Motor neuron (in vitro differentiated cells): Measurements from ENCODE around the gene CD276. TPM values are rescaled to one million over a fixed set of nuclear protein-coding genes. Genes with fewer than 3 reads are reported as not detected.
A peak's percentile ranks its signal among the peaks of the same experiment; 100 is the strongest.

Experiments
- ATAC-seq, 8 experiments: fragments of 200-7000 bp; cut with Tn5 transposase; replicated peaks in 6 of 8; 2 replicates each; pipeline ENCODE4 v1.8.0; 2021; ENCODE audit warnings: mild to moderate bottlenecking in 8 of 8, moderate library complexity in 8 of 8
- H3K27ac ChIP-seq, 2 donors: fragments of 250-450 bp; sonication (Bioruptor Pico); 2 replicates each; pipeline ENCODE4 v1.9.0; 2021; ENCODE audit warnings: antibody characterized with exemption in 2 of 2, mild to moderate bottlenecking in 2 of 2, moderate library complexity in 1 of 2
- H3K4me1 ChIP-seq, 2 donors: fragments of 250-450 bp; sonication (Bioruptor Pico); replicated peaks in 1 of 2; 2 replicates each; pipeline ENCODE4 v1.6.1; 2021; ENCODE audit warnings: antibody characterized with exemption in 2 of 2, mild to moderate bottlenecking in 2 of 2, moderate library complexity in 1 of 2
- H3K4me3 ChIP-seq, 5 donors: fragments of 250-450 bp; sonication (Bioruptor Pico); 2 replicates each; pipeline ENCODE4 v1.9.0; 2021; ENCODE audit warnings: antibody characterized with exemption in 5 of 5, mild to moderate bottlenecking in 5 of 5, moderate library complexity in 4 of 5
- WGBS, 10 experiments: fragments of 450-650 bp; shearing (Covaris generic); methylation state at CpG; one replicate each; pipeline ENCODE4 v1.0.0; 2022; 5-methylcytosine and 5-hydroxymethylcytosine counted together
- in situ Hi-C, 9 experiments: fragments of 400-800 bp; cut with MboI; loops; one replicate each; pipeline ENCODE4 v1.15.0; 2021; ENCODE audit warnings: low sequenced_read_pairs in 9 of 9, low pct_unique_long_range_greater_than_20kb in 2 of 9; ENCODE audit not compliant: unreplicated experiment in 9 of 9
- total RNA-seq, 8 experiments: library from RNA; unstranded; fragments of 300-600 nt; gene quantifications; 2 replicates each; pipeline versions ENCODE4 v1.2.3 to v1.2.4, GENCODE V29; 2022

Gene CD276
- total RNA-seq, 8 experiments from 2014 or later = 28.0 to 105 (median 47.3) TPM

- H3K4me3 ChIP-seq = peak overlapping the region in 2 of 5 donors; percentile 66 to 80
Observed at GRCh38 chr15:73686781-73687256, 2.6 kb downstream of the CD276 start.

GRCh38 chr15:73687351-73687750, 3.2 kb downstream of the CD276 start:
- 60 to 100% (median 93%) methylated on average over 1 of the region's 2 CpGs; no CpG with 5 or more reads in 6 of the 10 experiments for WGBS, 10 experiments
- Histone ChIP-seq H3K4me3 (no peak overlapping the region), H3K27ac (no peak overlapping the region), H3K4me1 (peaks cover 32 to 36% of the 10 kb centered on the region in 2 donors)
- ATAC-seq = no peak
- in situ Hi-C loops = loop anchor here in 6 of 9 experiments (25.0 kb wide), 3 partner anchors 125 to 400 kb away; no protein-coding TSS in a partner anchor

More at GRCh38 chr15:73686781-73687256, 2.6 kb downstream of the CD276 start:
- ATAC-seq = peak in 7 of 8 experiments; percentile 2 to 57 (median 43)
- Histone ChIP-seq H3K27ac (peak overlapping the region in 1 of 2 donors; percentile 57), H3K4me1 (peaks cover 29 to 36% of the 10 kb centered on the region in 2 donors)
- in situ Hi-C loops = loop anchor here in 6 of 9 experiments (25.0 kb wide), 3 partner anchors 125 to 400 kb away; no protein-coding TSS in a partner anchor
- 20% methylated on average over 1 of the region's 4 CpGs; no CpG with 5 or more reads in 9 of the 10 experiments for WGBS, 10 experiments

- H3K4me1 ChIP-seq = peaks cover 32 to 34% of the 10 kb centered on the region in 2 donors
- no peak for ATAC-seq
- H3K27ac ChIP-seq = no peak overlapping the region
- no peak overlapping the region for H3K4me3 ChIP-seq
- WGBS, 10 experiments = 17 to 93% (median 85%) methylated on average over 1 to 5 of the region's 6 CpGs; no CpG with 5 or more reads in 4 of the 10 experiments
- in situ Hi-C loops = loop anchor here in 6 of 9 experiments (25.0 kb wide), 3 partner anchors 126 to 401 kb away; no protein-coding TSS in a partner anchor
Observed at GRCh38 chr15:73688455-73688854, 4.3 kb downstream of the CD276 start.

- ATAC-seq = peak; percentile 64 to 94 (median 70)
- peak overlapping the region; percentile 2 to 52 for H3K27ac ChIP-seq
- in situ Hi-C loops = loop anchor here in 6 of 9 experiments (10.0 to 25.0 kb wide), 4 partner anchors 129 to 404 kb away; no protein-coding TSS in a partner anchor
- peaks cover 21 to 23% of the 10 kb centered on the region in 2 donors for H3K4me1 ChIP-seq
- no peak overlapping the region for H3K4me3 ChIP-seq
- 0 to 83% (median 59%) methylated on average over 1 to 6 of the region's 6 CpGs; no CpG with 5 or more reads in 2 of the 10 experiments for WGBS, 10 experiments
Observed at GRCh38 chr15:73691396-73691795, 7.2 kb downstream of the CD276 start.

- H3K4me3 ChIP-seq = no peak overlapping the region
- peak in 2 of 8 experiments; percentile 16 to 35 for ATAC-seq
- H3K4me1 ChIP-seq = peaks cover 18 to 19% of the 10 kb centered on the region in 2 donors
- no peak overlapping the region for H3K27ac ChIP-seq
- in situ Hi-C loops = loop anchor here in 6 of 9 experiments (10.0 to 25.0 kb wide), 4 partner anchors 132 to 407 kb away; no protein-coding TSS in a partner anchor
- 80% methylated on average over 1 of the region's 5 CpGs; no CpG with 5 or more reads in 9 of the 10 experiments for WGBS, 10 experiments
Observed at GRCh38 chr15:73694419-73694818, 10.2 kb downstream of the CD276 start.

- H3K4me3 ChIP-seq = no peak overlapping the region
- peak overlapping the region in 1 of 2 donors; percentile 24 for H3K27ac ChIP-seq
- WGBS, 10 experiments = 40 to 85% (median 62%) methylated on average over 2 to 10 of the region's 16 CpGs; no CpG with 5 or more reads in 6 of the 10 experiments
- no peak for ATAC-seq
- peaks cover 17 to 18% of the 10 kb centered on the region in 2 donors for H3K4me1 ChIP-seq
- in situ Hi-C loops = loop anchor here in 6 of 9 experiments (5.0 to 25.0 kb wide), 5 partner anchors 59 to 409 kb away; no protein-coding TSS in a partner anchor
Observed at GRCh38 chr15:73695773-73696640, 11.8 kb downstream of the CD276 start.

GRCh38 chr15:73696641-73697001, 12.4 kb downstream of the CD276 start:
- Histone ChIP-seq H3K4me3 (no peak overlapping the region), H3K27ac (peak overlapping the region; percentile 24 to 36), H3K4me1 (peaks cover 11 to 15% of the 10 kb centered on the region in 2 donors)
- ATAC-seq = no peak
- in situ Hi-C loops = loop anchor here in 6 of 9 experiments (5.0 to 25.0 kb wide), 5 partner anchors 59 to 409 kb away; no protein-coding TSS in a partner anchor
- WGBS, 10 experiments = 67 to 100% methylated on average over 1 of the region's 1 CpG; no CpG with 5 or more reads in 8 of the 10 experiments

GRCh38 chr15:73697033-73697467, 12.9 kb downstream of the CD276 start:
- no peak overlapping the region for H3K4me3 ChIP-seq
- peak overlapping the region; percentile 24 to 36 for H3K27ac ChIP-seq
- 0 to 39% methylated on average over 1 to 3 of the region's 9 CpGs; no CpG with 5 or more reads in 8 of the 10 experiments for WGBS, 10 experiments
- in situ Hi-C loops = loop anchor here in 6 of 9 experiments (5.0 to 25.0 kb wide), 5 partner anchors 60 to 410 kb away; no protein-coding TSS in a partner anchor
- peak; percentile 70 to 91 (median 86) for ATAC-seq
- peaks cover 9 to 10% of the 10 kb centered on the region in 2 donors for H3K4me1 ChIP-seq

- no peak overlapping the region for H3K4me3 ChIP-seq
- WGBS, 10 experiments = 70 to 100% methylated on average over 1 to 2 of the region's 14 CpGs; no CpG with 5 or more reads in 8 of the 10 experiments
- H3K4me1 ChIP-seq = peaks cover 9 to 10% of the 10 kb centered on the region in 2 donors
- no peak for ATAC-seq
- H3K27ac ChIP-seq = no peak overlapping the region
- in situ Hi-C loops = loop anchor here in 6 of 9 experiments (5.0 to 25.0 kb wide), 6 partner anchors 62 to 412 kb away; no protein-coding TSS in a partner anchor
Observed at GRCh38 chr15:73699249-73700040, 15.3 kb downstream of the CD276 start.

- peaks cover 9 to 10% of the 10 kb centered on the region in 2 donors for H3K4me1 ChIP-seq
- peak; percentile 25 to 78 (median 63) for ATAC-seq
- H3K4me3 ChIP-seq = no peak overlapping the region
- 0 to 67% (median 36%) methylated on average over 1 to 8 of the region's 13 CpGs; no CpG with 5 or more reads in 1 of the 10 experiments for WGBS, 10 experiments
- H3K27ac ChIP-seq = no peak overlapping the region
- in situ Hi-C loops = loop anchor here in 4 of 9 experiments (25.0 kb wide), 3 partner anchors 138 to 388 kb away; no protein-coding TSS in a partner anchor
Observed at GRCh38 chr15:73700041-73700842, 16.1 kb downstream of the CD276 start.
